H1 (cell line): ENCODE results near the gene GNAL. TPM values are rescaled to one million over a fixed set of nuclear protein-coding genes. Genes with fewer than 3 reads are reported as not detected.

Source experiments
- RBBP5 ChIP-seq: IDR thresholded peaks from 2 replicates; pipeline ENCODE4 v1.7.1; 2012; ENCODE audit warnings: low read depth, mild to moderate bottlenecking, inconsistent platforms, low read length, moderate library complexity, borderline replicate concordance
- SIRT6 ChIP-seq: IDR thresholded peaks from one replicate; pipeline ENCODE4 v1.7.1; 2012; ENCODE audit warnings: low read length, inconsistent platforms
- TAF1 ChIP-seq: IDR thresholded peaks from 2 replicates; pipeline ENCODE4 v1.6.1; 2011; ENCODE audit warnings: mild to moderate bottlenecking, low read depth, low read length
- polyA plus RNA-seq, 7 experiments: library from polyadenylated mRNA; depleted of rRNA in 3 of 7; stranded (reverse) in 5 of 7; unstranded in 2 of 7; fragments of >200 nt in 5 of 7; fragments of 200-250 nt in 2 of 7; gene quantifications; 1 replicate in 5 of 7; 2 replicates in 1 of 7; 4 replicates in 1 of 7; pipeline versions ENCODE4 v1.2.1 to v1.2.3, GENCODE V29; 2011 to 2013; ENCODE audit warnings: missing spikeins in 2 of 7, mixed read lengths in 2 of 7
- total RNA-seq: library from RNA; stranded (reverse); fragmentation: NEBNext Ultra II Directional; extraction: Animal tissue kit (Norgen Biotek cat#: 25700); gene quantifications from 2 replicates; pipeline ENCODE4 v1.2.1, GENCODE V29; 2021

GNAL gene
- total and polyA plus RNA-seq, 2 of the 8 experiments (the other 6 are each of a cell fraction or from before 2014, with no cell fraction given), result 13.2 to 18.3 TPM

- TF ChIP-seq RBBP5, result no peak
- no peak for TF ChIP-seq TAF1
- no peak for TF ChIP-seq SIRT6
Measured at GRCh38 chr18:11719621-11720020, 30.6 kb downstream of the GNAL start (continued).
